GM12873 (cell line): ENCODE measurements around the gene ACACB.

Source experiments
- CTCF ChIP-seq: IDR thresholded peaks from 2 replicates; pipeline ENCODE4 v1.5.1; 2012; ENCODE audit warnings: low read depth, mild to moderate bottlenecking, moderate library complexity, low read length, control low read depth; ENCODE audit not compliant: insufficient read depth; ENCODE audit errors: missing control alignments

Gene ACACB

GRCh38 chr12:109157986-109158385 is 41.6 kb downstream of the ACACB start:
- TF ChIP-seq CTCF: no peak

GRCh38 chr12:109160433-109160832 is 44.0 kb downstream of the ACACB start:
- TF ChIP-seq CTCF: no peak

GRCh38 chr12:109160873-109161272 is 44.5 kb downstream of the ACACB start:
- TF ChIP-seq CTCF: no peak

- no peak for TF ChIP-seq CTCF
Measured at GRCh38 chr12:109162551-109162950, 46.2 kb downstream of the ACACB start.

- TF ChIP-seq CTCF: no peak
Measured at GRCh38 chr12:109163167-109163566, 46.8 kb downstream of the ACACB start.

- no peak for TF ChIP-seq CTCF
Measured at GRCh38 chr12:109165599-109165998, 49.2 kb downstream of the ACACB start.

- TF ChIP-seq CTCF: no peak
Measured at GRCh38 chr12:109166371-109166770, 50.0 kb downstream of the ACACB start.

- TF ChIP-seq CTCF: no peak
Measured at GRCh38 chr12:109167781-109168180, 51.4 kb downstream of the ACACB start.
